ENCODE results near the gene DNAJC30.
A peak's percentile ranks its signal among the peaks of the same experiment; 100 is the strongest.

Gene DNAJC30

DNA sequence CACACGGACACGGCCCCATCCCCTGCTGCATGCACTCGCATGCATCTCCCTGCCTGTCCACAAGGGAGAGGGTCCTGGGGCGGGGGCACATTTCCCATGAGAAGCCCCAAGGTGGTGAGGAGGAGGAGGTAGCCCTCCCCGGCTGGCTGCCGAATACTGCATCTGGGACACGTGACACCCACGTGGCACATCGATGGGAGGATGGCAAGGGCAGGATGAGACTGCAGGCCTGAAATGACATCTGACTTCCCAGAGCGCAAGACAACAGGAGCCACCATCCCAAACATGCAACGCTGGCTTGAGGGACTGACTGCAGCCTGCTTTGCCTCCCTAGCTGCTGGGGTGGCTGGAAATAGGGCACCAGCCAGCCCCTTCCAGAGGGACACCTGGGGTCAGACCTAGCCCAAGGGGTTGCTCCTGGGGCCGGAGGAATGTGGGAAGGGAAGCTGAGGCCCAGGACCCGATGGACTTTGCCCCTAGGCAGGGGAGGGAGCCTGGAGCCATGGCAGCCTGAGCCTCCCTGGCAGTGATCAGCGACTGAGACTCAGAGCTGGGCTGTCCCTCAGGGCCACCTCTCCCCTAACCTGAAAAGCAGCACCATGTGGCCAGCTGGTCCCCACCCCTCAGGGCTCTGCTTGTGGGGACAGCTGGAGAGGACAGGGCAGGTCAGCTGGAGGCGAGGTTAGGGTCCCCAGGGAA, 16.3 kb upstream of the DNAJC30 start:
- H3K4me3 ChIP-seq (ENCODE audit: low read length), result no peak overlapping the region
- H3K36me3 ChIP-seq (ENCODE audit: control insufficient read depth, low read depth, low read length), result peaks cover 39% of the 10 kb centered on the region
- no peaks in the 10 kb centered on the region for H3K27me3 ChIP-seq (ENCODE audit: control insufficient read depth, insufficient read depth, low read length)
- H3K27ac ChIP-seq (ENCODE audit: low read length), result no peak overlapping the region
- H3K9ac ChIP-seq (ENCODE audit: low read length), result no peak overlapping the region
- no peaks in the 10 kb centered on the region for H3K9me3 ChIP-seq (ENCODE audit: control insufficient read depth, low read depth, low read length)
- H3K4me1 ChIP-seq (ENCODE audit: control insufficient read depth, low read depth, low read length), result peaks cover 12% of the 10 kb centered on the region

GRCh38 chr7:73698410-73698809, 15.2 kb upstream of the DNAJC30 start:
- peaks cover 48% of the 10 kb centered on the region for H3K36me3 ChIP-seq (ENCODE audit: control insufficient read depth, low read depth, low read length)
- H3K4me1 ChIP-seq (ENCODE audit: control insufficient read depth, low read depth, low read length), result peaks cover 5% of the 10 kb centered on the region
- no peak overlapping the region for H3K4me3 ChIP-seq (ENCODE audit: low read length)
- H3K9ac ChIP-seq (ENCODE audit: low read length), result no peak overlapping the region
- no peaks in the 10 kb centered on the region for H3K27me3 ChIP-seq (ENCODE audit: control insufficient read depth, insufficient read depth, low read length)
- H3K9me3 ChIP-seq (ENCODE audit: control insufficient read depth, low read depth, low read length), result no peaks in the 10 kb centered on the region
- H3K27ac ChIP-seq (ENCODE audit: low read length), result no peak overlapping the region

- Histone ChIP-seq H3K9me3 (ENCODE audit: control insufficient read depth, low read depth, low read length) (no peaks in the 10 kb centered on the region), H3K4me3 (ENCODE audit: low read length) (no peak overlapping the region), H3K27ac (ENCODE audit: low read length) (no peak overlapping the region), H3K9ac (ENCODE audit: low read length) (no peak overlapping the region), H3K4me1 (ENCODE audit: control insufficient read depth, low read depth, low read length) (no peaks in the 10 kb centered on the region), H3K27me3 (ENCODE audit: control insufficient read depth, insufficient read depth, low read length) (no peaks in the 10 kb centered on the region), H3K36me3 (ENCODE audit: control insufficient read depth, low read depth, low read length) (peaks cover 62% of the 10 kb centered on the region)
Measured at GRCh38 chr7:73696372-73696771, 13.1 kb upstream of the DNAJC30 start.

DNA sequence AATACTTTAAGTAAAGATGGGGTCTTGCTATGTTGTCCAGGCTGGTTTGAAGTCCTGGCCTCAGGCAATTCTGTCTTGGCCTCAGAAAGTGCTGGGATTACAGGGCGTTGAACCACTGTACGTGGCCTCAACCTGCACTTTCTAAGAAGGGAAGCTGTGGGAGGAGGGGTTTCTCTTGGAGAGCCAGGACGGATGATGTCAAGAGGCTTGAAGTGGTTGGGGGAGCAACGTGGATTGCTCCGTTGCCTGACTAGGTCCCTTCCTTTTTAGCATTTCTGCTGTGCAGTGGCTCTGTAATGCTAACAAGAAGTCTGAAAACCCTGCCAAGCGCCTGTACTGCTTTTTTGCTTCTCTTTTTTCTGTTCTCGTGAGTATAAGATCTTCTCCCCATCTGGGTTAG, 7.4 kb upstream of the DNAJC30 start:
- no peak overlapping the region for H3K27ac ChIP-seq (ENCODE audit: low read length)
- no peaks in the 10 kb centered on the region for H3K4me1 ChIP-seq (ENCODE audit: control insufficient read depth, low read depth, low read length)
- no peak overlapping the region for H3K9ac ChIP-seq (ENCODE audit: low read length)
- H3K36me3 ChIP-seq (ENCODE audit: control insufficient read depth, low read depth, low read length), result peaks cover 63% of the 10 kb centered on the region
- H3K4me3 ChIP-seq (ENCODE audit: low read length), result no peak overlapping the region
- no peaks in the 10 kb centered on the region for H3K27me3 ChIP-seq (ENCODE audit: control insufficient read depth, insufficient read depth, low read length)
- H3K9me3 ChIP-seq (ENCODE audit: control insufficient read depth, low read depth, low read length), result no peaks in the 10 kb centered on the region

DNA sequence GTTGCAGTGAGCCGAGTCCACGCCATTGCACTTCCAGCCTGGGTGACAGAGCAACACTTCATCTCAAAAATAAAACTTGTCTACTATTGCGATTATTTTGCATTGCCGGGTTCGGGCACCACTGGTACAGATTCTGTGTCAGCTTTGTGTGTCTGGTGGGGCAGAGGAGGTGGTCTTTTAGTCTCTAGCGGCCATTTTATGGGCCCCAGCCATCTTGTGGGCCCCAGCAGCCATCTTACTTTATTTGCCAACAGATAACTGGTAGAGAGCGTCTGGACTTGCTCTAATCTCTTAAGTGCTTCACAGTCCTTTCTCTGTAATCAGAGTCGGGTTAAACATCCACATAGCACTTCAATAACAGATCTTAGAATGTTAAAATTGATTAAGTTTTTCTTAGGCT, 5.0 kb upstream of the DNAJC30 start:
- peaks cover 47% of the 10 kb centered on the region for H3K36me3 ChIP-seq (ENCODE audit: control insufficient read depth, low read depth, low read length)

GRCh38 chr7:73685311-73685710, 2.1 kb upstream of the DNAJC30 start:
- H3K36me3 ChIP-seq (ENCODE audit: control insufficient read depth, low read depth, low read length), result peaks cover 24% of the 10 kb centered on the region
- no peak overlapping the region for H3K27ac ChIP-seq (ENCODE audit: low read length)
- peaks cover 7% of the 10 kb centered on the region for H3K4me1 ChIP-seq (ENCODE audit: control insufficient read depth, low read depth, low read length)

More for the DNA sequence above, 5.0 kb upstream of the DNAJC30 start:
- Histone ChIP-seq H3K27me3 (ENCODE audit: control insufficient read depth, insufficient read depth, low read length) (no peaks in the 10 kb centered on the region), H3K9ac (ENCODE audit: low read length) (no peak overlapping the region), H3K4me3 (ENCODE audit: low read length) (no peak overlapping the region), H3K27ac (ENCODE audit: low read length) (no peak overlapping the region), H3K9me3 (ENCODE audit: control insufficient read depth, low read depth, low read length) (no peaks in the 10 kb centered on the region), H3K4me1 (ENCODE audit: control insufficient read depth, low read depth, low read length) (no peaks in the 10 kb centered on the region)

DNA sequence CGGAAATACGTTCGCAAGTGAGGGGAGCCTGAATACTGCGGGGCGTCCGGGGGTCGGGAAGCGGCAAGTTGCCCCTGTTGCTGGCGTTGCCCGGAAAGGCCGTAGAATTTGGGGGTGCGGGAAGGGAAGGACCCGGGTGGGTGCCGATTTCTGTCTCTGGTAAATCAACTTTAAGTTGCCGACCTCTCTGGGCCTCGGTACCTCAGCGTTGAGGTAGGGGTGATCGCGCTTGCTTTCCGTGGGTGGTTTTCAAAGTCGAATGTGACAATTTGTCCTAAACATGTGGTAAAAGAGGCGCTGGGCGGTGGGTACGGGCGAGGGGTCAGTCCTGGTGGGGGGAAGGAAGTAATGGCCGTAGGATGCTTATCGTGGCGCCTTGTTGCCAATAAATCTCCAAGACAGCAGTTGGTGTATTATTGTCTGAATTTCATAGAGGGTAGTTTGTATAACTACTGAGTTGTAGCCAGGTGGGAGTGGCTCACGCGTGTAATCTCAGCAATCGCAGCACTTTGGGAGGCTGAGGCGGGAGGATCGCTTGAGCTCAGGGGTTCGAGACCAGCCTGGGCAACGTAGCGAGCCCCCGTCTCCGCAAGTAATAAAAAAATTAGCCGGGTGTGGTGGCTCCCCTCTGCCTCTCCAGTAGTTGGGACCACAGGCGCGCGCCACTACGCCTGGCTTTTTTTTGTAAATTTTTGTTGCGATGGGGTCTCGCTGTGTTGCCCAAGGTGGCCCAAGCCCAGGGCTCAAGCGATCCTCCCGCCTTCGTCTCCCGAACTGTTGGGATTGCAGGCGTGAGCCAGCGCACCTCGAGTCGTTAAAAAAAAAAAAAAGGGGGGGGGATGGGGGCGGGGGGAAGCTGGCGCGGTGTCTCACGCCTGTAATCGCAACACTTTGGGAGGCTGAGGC, 788 bp upstream of the DNAJC30 start:
- Histone ChIP-seq H3K27me3 (ENCODE audit: control insufficient read depth, insufficient read depth, low read length) (no peaks in the 10 kb centered on the region), H3K9me3 (ENCODE audit: control insufficient read depth, low read depth, low read length) (no peaks in the 10 kb centered on the region), H3K4me3 (ENCODE audit: low read length) (peak overlapping the region; percentile 88), H3K27ac (ENCODE audit: low read length) (peak overlapping the region; percentile 30), H3K4me1 (ENCODE audit: control insufficient read depth, low read depth, low read length) (peaks cover 7% of the 10 kb centered on the region), H3K36me3 (ENCODE audit: control insufficient read depth, low read depth, low read length) (peaks cover 17% of the 10 kb centered on the region), H3K9ac (ENCODE audit: low read length) (peak overlapping the region; percentile 95)

More at GRCh38 chr7:73685311-73685710, 2.1 kb upstream of the DNAJC30 start:
- Histone ChIP-seq H3K9ac (ENCODE audit: low read length) (no peak overlapping the region), H3K4me3 (ENCODE audit: low read length) (no peak overlapping the region), H3K9me3 (ENCODE audit: control insufficient read depth, low read depth, low read length) (no peaks in the 10 kb centered on the region), H3K27me3 (ENCODE audit: control insufficient read depth, insufficient read depth, low read length) (no peaks in the 10 kb centered on the region)

- Histone ChIP-seq H3K9ac (ENCODE audit: low read length) (peak overlapping the region; percentile 90), H3K9me3 (ENCODE audit: control insufficient read depth, low read depth, low read length) (no peaks in the 10 kb centered on the region), H3K4me3 (ENCODE audit: low read length) (peak overlapping the region; percentile 88), H3K36me3 (ENCODE audit: control insufficient read depth, low read depth, low read length) (peaks cover 18% of the 10 kb centered on the region), H3K27ac (ENCODE audit: low read length) (peak overlapping the region; percentile 84), H3K27me3 (ENCODE audit: control insufficient read depth, insufficient read depth, low read length) (no peaks in the 10 kb centered on the region), H3K4me1 (ENCODE audit: control insufficient read depth, low read depth, low read length) (peaks cover 7% of the 10 kb centered on the region)
Measured at GRCh38 chr7:73682745-73683055, 553 bp downstream of the DNAJC30 start.

DNA sequence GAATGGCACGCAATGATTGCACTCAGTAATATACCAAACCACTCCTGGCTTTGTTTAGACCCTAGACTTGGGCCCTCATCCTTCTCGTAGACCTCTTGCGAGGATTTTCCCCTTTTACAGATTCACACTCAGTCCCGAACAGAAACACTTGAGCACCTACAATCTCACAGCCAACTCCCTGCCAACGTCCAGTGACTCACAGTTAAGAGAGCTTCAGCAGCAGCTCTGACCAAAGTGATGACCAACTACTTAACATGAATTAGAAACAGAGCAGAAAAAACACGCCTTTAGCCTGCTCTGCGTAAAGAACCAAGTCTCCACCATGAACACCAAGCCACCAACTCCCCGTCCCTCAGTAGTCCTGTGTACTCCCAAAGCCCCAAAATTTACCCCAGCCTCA, 2.2 kb downstream of the DNAJC30 start:
- Histone ChIP-seq H3K36me3 (ENCODE audit: control insufficient read depth, low read depth, low read length) (peaks cover 11% of the 10 kb centered on the region), H3K9ac (ENCODE audit: low read length) (no peak overlapping the region), H3K27me3 (ENCODE audit: control insufficient read depth, insufficient read depth, low read length) (no peaks in the 10 kb centered on the region), H3K9me3 (ENCODE audit: control insufficient read depth, low read depth, low read length) (no peaks in the 10 kb centered on the region), H3K4me3 (ENCODE audit: low read length) (no peak overlapping the region), H3K27ac (ENCODE audit: low read length) (no peak overlapping the region), H3K4me1 (ENCODE audit: control insufficient read depth, low read depth, low read length) (peaks cover 7% of the 10 kb centered on the region)

DNA sequence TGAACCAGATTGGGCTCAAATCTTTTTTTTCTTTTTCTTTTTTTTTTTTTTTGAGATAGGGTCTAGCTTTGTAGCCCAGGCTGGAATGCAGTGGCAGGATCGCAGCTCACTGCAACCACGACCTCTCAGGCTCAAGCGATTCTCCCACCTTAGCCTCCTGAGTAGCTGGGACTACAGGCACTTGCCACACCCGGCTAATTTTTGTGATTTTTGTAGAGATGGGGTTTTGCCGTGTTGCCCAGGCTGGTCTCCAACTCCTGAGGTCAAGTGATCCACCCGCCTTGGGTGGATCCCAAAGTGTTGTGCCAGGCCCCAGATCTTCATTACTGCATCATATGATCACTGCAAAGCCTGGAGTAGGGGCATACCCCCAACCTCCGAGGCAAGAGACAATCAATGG, 2.8 kb downstream of the DNAJC30 start:
- H3K4me3 ChIP-seq (ENCODE audit: low read length), result no peak overlapping the region
- no peak overlapping the region for H3K9ac ChIP-seq (ENCODE audit: low read length)
- H3K9me3 ChIP-seq (ENCODE audit: control insufficient read depth, low read depth, low read length), result no peaks in the 10 kb centered on the region
- H3K27ac ChIP-seq (ENCODE audit: low read length), result no peak overlapping the region
- H3K4me1 ChIP-seq (ENCODE audit: control insufficient read depth, low read depth, low read length), result peaks cover 7% of the 10 kb centered on the region
- H3K36me3 ChIP-seq (ENCODE audit: control insufficient read depth, low read depth, low read length), result peaks cover 11% of the 10 kb centered on the region
- H3K27me3 ChIP-seq (ENCODE audit: control insufficient read depth, insufficient read depth, low read length), result no peaks in the 10 kb centered on the region

DNA sequence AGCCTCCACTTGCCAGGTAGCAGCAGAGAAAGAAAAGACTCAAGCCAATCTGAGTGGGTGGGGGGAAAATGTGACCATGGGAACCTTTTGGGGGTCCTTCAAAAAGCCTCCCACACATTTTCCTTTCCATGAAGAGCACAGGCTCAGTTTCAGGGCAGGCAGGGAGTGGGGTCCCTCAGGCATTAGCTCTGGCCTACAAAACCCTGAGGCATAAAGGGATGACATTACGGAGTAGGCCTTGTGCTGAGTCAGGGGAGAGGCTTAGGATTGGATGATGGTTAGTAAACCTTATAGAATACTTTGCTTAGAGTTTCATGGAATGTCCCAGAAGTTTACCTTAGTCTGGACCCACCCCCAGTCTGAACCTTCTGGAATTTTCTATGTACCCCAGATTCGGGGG, 3.5 kb downstream of the DNAJC30 start:
- Histone ChIP-seq H3K9ac (ENCODE audit: low read length) (no peak overlapping the region), H3K4me3 (ENCODE audit: low read length) (no peak overlapping the region), H3K36me3 (ENCODE audit: control insufficient read depth, low read depth, low read length) (peaks cover 11% of the 10 kb centered on the region), H3K27ac (ENCODE audit: low read length) (no peak overlapping the region), H3K9me3 (ENCODE audit: control insufficient read depth, low read depth, low read length) (no peaks in the 10 kb centered on the region), H3K27me3 (ENCODE audit: control insufficient read depth, insufficient read depth, low read length) (no peaks in the 10 kb centered on the region), H3K4me1 (ENCODE audit: control insufficient read depth, low read depth, low read length) (peaks cover 7% of the 10 kb centered on the region)

Data from iPS-18a (cell line).